ENCODE data around the gene PLD1. TPM values are rescaled to one million over a fixed set of nuclear protein-coding genes. Genes with fewer than 3 reads are reported as not detected.

PLD1 gene
- total RNA-seq, 1 donor: 18.1 TPM

DNA sequence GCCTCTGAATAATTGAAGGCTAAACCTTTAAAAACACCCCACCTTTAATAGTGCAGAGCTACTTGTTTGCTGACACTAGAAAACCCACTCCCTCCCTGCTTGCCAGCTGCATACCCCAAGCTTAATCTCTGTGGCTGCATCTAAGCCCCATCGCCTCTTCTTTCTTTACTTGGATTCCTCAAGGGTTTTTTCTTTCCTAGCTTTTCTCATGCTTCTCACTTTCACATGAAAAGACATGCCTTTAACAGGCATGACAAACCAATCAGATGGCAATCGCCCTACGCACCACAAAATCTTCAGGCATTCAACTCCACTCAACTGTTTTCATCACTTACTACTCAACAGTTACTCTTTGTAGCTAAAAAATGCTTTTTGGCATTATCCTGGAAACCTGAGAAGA, 77.5 kb downstream of the PLD1 start:
- no peaks in the 10 kb centered on the region for H3K9me3 ChIP-seq (ENCODE audit: low read depth, low read length)
- H3K79me2 ChIP-seq (ENCODE audit: insufficient read depth, low read length): no peaks in the 10 kb centered on the region
- H3K4me1 ChIP-seq (ENCODE audit: insufficient read depth, low read length): no peaks in the 10 kb centered on the region
- H3K4me2 ChIP-seq (ENCODE audit: insufficient read depth, low read length): no peak overlapping the region
- no peak overlapping the region for H3K27ac ChIP-seq (ENCODE audit: low read depth, low read length)
- H3K36me3 ChIP-seq (ENCODE audit: insufficient read depth, low read length): no peaks in the 10 kb centered on the region
- DNase-seq (ENCODE audit: insufficient read length, low spot score, missing footprints): no peak
- no peak for TF ChIP-seq CTCF (IDR thresholded peaks at IDR 0.05; ENCODE audit: extremely low read depth, low read depth, low read length)
- H3K4me3 ChIP-seq (ENCODE audit: insufficient read depth, low read length): no peak overlapping the region
- H2AFZ ChIP-seq (ENCODE audit: low read length): no peak overlapping the region
- no peaks in the 10 kb centered on the region for H4K20me1 ChIP-seq (ENCODE audit: insufficient read depth, low read length)
- H3K27me3 ChIP-seq (ENCODE audit: insufficient read depth, low read length): no peaks in the 10 kb centered on the region

DNA sequence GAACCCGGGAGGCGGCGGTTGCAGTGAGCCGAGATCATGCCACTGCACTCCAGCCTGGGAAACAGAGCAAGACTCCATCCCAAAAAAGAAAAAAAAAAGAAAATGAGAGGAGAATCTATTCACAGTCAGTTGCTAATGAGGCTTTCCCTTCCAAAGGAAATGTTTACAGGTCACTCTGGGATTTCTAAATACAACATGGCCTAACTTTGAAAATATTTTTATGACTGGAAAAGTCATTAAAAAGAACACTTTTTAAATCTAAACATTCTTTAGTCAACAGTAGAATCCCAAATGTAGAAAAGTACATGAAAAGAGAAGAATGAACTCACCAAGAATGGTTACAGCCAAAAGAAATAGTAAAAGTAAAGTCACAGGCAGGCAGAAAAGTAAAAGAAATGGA, 78.6 kb downstream of the PLD1 start:
- H3K9me3 ChIP-seq (ENCODE audit: low read depth, low read length): no peaks in the 10 kb centered on the region
- TF ChIP-seq CTCF (IDR thresholded peaks at IDR 0.05; ENCODE audit: extremely low read depth, low read depth, low read length): no peak
- H4K20me1 ChIP-seq (ENCODE audit: insufficient read depth, low read length): no peaks in the 10 kb centered on the region
- DNase-seq (ENCODE audit: insufficient read length, low spot score, missing footprints): no peak
- no peaks in the 10 kb centered on the region for H3K4me1 ChIP-seq (ENCODE audit: insufficient read depth, low read length)
- H3K79me2 ChIP-seq (ENCODE audit: insufficient read depth, low read length): no peaks in the 10 kb centered on the region
- no peaks in the 10 kb centered on the region for H3K36me3 ChIP-seq (ENCODE audit: insufficient read depth, low read length)
- no peaks in the 10 kb centered on the region for H3K27me3 ChIP-seq (ENCODE audit: insufficient read depth, low read length)
- no peak overlapping the region for H3K27ac ChIP-seq (ENCODE audit: low read depth, low read length)
- no peak overlapping the region for H3K4me3 ChIP-seq (ENCODE audit: insufficient read depth, low read length)
- no peak overlapping the region for H3K4me2 ChIP-seq (ENCODE audit: insufficient read depth, low read length)
- H2AFZ ChIP-seq (ENCODE audit: low read length): no peak overlapping the region

DNA sequence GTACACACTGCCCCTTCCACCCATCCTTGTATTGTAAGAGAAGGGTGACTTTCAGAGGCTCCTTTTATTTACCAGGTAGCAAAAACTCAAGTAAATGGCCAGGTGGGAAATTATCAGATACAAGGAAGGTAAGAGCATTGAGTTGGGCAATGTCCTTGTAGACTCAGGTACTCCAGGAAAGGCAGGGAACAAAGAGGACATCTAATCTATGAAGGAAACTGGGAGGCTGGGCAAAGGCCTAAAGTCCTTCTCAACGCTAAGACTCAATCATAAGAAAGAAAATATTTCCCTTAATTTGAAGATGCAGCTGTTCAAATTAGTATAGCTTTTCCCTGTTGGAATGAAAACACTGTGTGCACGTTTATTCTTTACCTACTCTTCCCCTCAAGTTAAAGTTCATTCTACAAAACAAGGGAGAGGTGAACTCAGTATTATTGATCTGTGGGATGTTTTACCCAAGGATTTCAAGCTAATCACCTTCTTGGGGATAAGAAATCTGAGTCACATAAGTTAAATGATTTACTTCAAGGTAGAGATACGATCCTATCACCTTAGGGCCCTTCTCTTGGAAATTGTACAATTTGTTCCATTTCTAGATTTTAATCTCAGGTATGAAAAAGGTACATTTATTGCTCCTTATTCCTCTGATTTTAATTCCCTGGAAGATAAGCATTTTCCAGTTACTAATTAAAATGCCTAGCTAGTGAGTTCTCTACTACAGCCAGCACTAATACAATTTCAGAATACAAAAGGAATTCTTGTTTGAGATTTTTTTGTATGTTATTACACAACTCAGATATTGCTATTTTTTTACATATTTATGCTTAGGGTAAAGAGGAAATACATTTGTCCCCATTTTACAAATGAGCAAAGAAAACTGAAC, 80.6 kb downstream of the PLD1 start:
- Histone ChIP-seq H3K36me3 (ENCODE audit: insufficient read depth, low read length) (no peaks in the 10 kb centered on the region), H3K79me2 (ENCODE audit: insufficient read depth, low read length) (no peaks in the 10 kb centered on the region), H2AFZ (ENCODE audit: low read length) (no peak overlapping the region), H3K27ac (ENCODE audit: low read depth, low read length) (no peak overlapping the region), H3K4me2 (ENCODE audit: insufficient read depth, low read length) (no peak overlapping the region), H3K27me3 (ENCODE audit: insufficient read depth, low read length) (no peaks in the 10 kb centered on the region), H3K9me3 (ENCODE audit: low read depth, low read length) (no peaks in the 10 kb centered on the region), H3K4me3 (ENCODE audit: insufficient read depth, low read length) (no peak overlapping the region), H3K4me1 (ENCODE audit: insufficient read depth, low read length) (no peaks in the 10 kb centered on the region), H4K20me1 (ENCODE audit: insufficient read depth, low read length) (no peaks in the 10 kb centered on the region)
- no peak for TF ChIP-seq CTCF (IDR thresholded peaks at IDR 0.05; ENCODE audit: extremely low read depth, low read depth, low read length)
- DNase-seq (ENCODE audit: insufficient read length, low spot score, missing footprints): no peak

DNA sequence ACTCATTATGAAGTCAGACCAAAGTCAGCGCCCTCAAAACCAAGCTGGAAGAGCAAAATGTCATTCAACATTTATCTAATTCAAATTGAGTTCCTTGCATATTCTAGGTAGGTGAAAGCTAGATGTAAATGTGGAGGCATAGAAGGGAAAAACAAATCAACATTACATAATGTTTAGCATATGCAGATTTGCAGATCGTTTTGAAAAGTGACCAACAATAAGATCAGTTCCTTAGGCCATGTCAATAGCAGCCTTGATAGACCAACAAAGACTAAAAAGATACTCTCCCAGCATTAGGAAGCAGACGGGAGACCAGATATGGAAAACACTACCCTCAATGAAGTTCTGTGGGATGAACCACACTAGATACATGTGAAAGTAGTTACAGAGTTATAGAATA, 83.0 kb downstream of the PLD1 start:
- Histone ChIP-seq H3K9me3 (ENCODE audit: low read depth, low read length) (no peaks in the 10 kb centered on the region), H2AFZ (ENCODE audit: low read length) (no peak overlapping the region), H3K4me2 (ENCODE audit: insufficient read depth, low read length) (no peak overlapping the region), H3K4me3 (ENCODE audit: insufficient read depth, low read length) (no peak overlapping the region), H3K4me1 (ENCODE audit: insufficient read depth, low read length) (no peaks in the 10 kb centered on the region), H3K36me3 (ENCODE audit: insufficient read depth, low read length) (no peaks in the 10 kb centered on the region), H3K27ac (ENCODE audit: low read depth, low read length) (no peak overlapping the region), H4K20me1 (ENCODE audit: insufficient read depth, low read length) (no peaks in the 10 kb centered on the region), H3K27me3 (ENCODE audit: insufficient read depth, low read length) (no peaks in the 10 kb centered on the region), H3K79me2 (ENCODE audit: insufficient read depth, low read length) (no peaks in the 10 kb centered on the region)
- no peak for DNase-seq (ENCODE audit: insufficient read length, low spot score, missing footprints)
- TF ChIP-seq CTCF (IDR thresholded peaks at IDR 0.05; ENCODE audit: extremely low read depth, low read depth, low read length): no peak

All from osteoblast (primary cell).